ENCODE measurements around the gene ZNF24.
A peak's percentile ranks its signal among the peaks of the same experiment; 100 is the strongest.

Gene ZNF24

DNA sequence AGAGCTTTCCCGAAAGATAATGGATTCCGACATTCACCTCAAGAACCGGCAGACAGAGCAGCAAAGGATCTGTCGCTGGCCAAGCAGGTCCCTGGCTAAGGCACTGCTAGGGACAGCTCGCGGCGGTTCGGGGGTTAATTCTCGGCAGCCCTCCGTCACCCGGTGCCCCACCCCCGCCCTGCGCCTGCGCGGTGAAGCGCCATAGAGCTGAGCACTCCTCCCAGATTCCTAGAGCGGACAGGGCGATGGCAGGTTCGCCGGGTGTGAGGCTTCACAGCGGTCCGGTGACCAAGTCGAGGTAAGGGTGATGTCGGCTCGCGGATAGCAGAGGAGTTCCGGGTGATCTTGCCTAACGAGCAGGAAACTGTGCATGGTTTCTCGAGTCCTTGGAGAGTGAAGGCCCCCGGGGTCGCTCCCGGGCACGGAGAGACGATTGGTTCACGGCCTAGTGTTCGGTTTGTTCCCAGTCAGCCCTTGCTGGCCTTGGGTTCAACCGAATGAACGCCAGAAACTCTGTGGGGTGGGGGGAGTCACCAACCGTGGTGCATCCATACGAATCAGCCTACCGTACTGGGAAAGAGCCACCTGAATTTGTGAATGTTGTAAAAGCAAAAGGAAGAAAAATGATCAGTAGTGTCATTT lies 54.0 kb downstream of the ZNF24 start, which contains the start of gene ZSCAN30:
Gene ZSCAN30 (minus strand): TSS at position 136 of the 642 bp plus-strand sequence. CDS start 25,877 bp downstream, outside the sequence.
- peak; percentile 96 for DNase-seq

DNA sequence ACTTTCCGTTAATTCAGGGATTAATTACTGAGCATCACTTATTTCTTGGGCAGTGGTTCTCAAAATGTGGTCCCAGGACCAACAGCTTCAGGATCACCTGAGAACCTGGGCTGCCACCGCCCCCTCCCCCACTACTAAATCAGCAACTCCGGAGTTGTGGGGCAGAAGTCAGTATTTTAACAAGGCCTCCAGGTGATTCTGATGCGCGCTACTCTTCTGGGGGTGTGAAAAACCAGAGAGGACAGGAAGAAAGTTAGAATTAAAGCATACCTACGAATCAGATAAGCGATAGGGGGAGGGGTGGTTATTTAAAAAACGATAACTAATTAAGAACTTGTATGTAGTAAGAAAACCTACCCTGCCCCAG lies 54.5 kb downstream of the ZNF24 start:
- no peak for DNase-seq

DNA sequence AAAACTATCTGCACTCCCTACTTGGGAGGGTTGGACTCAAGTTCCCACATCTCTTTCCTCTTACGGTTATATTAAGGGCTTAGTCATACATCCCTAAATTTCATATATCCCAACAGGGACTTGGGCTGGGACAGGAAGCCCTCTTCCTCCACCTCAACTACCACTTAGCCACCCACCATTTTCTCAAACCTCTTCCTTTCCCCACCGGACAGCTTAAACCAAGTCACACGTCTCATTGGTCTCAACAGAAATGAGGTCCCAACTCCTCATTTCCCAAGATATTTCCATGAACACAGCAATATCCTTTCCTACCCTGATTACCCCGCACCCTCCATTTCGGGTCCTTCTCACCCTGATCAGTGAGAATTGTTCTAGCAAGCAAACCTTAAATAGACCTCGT lies 54.9 kb downstream of the ZNF24 start:
- no peak for DNase-seq

DNA sequence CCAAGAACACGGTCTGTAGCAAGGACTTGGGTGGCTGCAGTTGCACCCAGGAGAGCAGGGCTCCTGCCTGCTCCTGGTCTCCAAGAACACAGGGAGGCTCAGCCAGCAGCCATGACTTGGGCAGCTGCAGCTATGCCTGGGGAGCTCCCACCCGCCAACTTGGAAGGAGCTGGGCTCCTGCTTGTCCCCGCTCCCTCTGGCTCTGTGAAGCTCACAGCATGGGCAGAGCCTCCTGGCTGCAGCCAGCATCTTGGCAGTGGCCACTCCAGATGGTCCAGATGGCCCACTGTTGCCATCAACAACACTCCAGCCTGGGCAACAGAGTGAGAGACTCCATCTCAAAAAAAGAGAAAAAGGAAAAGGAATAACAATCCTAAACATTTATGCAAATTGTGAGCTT lies 59.4 kb downstream of the ZNF24 start:
- no peak for DNase-seq

DNA sequence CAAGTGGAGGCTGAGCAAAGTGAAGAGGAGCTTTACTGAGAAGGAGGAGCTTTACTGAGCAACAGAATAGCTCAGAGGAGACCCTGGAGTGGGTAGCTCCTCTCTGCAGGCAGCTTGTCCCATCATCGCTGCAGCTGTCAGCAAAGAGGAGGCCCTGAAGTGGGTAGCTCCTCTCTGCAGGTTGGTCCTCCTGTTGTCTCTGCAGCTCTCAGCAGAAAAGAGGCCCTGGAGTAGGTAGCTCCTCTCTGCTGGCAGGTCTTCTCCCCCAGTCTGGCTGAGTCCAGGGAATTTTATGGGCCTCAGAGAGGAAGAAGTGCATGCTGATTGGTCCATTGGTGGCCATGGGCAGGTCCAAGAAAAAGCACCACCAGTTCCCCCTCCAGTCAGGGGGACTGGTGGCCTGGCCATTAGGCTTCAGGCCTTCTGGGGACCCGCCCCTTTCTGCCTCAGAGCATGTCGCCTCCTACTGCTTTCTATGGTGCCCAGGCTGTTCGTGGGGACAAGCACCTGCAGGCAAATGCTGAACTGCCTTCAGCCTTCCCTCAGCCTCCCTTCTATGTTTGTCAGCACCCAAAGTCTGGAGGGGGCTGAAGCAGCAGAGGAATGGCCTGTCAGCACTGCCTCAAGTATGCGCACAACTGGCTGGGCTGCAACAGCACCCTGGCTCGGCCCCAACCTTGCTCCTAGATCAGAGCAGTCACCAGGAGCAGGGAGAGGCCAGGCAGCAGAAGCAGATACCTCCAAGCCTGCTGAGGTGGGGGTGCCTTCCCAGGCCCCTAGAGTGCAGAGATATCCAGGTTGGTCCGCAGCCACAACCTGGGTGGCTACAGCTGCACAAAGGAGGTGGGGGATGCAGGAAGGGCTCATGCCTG lies 60.1 kb downstream of the ZNF24 start:
- no peak for DNase-seq

DNA sequence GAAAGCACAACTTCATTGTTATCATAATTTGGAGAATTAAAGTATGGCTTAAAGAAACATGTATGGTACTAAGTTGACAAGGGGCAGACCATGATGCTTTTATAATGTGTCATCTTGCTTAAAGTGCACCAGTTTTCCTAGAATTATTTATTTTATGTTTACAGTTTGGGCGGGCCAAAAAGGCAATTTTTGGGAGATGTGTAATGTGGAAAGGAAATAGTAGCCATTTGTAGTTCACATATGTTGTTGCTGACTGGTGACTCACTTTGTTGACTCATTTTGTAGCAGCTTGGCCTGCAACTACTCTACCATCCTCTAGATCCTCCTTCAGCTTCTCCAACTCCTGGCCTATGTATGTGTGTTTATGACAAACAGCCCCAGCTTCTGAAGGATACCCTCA lies 61.9 kb downstream of the ZNF24 start:
- no peak for DNase-seq
